Measurements from ENCODE around the gene CREBL2. TPM values are rescaled to one million over a fixed set of nuclear protein-coding genes. Genes with fewer than 3 reads are reported as not detected.
A peak's percentile ranks its signal among the peaks of the same experiment; 100 is the strongest.

CREBL2 gene
- total and polyA plus RNA-seq, 2 of the 13 experiments (the other 11 are each of a cell fraction or from before 2014, with no cell fraction given) = 6.9 to 8.4 TPM

- no peak; the same call in 1 of the 2 replicates for TF ChIP-seq ZNF264 (CRISPR knock-in tag; IDR thresholded peaks at IDR 0.05)
- no peak; the same call in 1 of the 2 replicates for TF ChIP-seq NR0B2 (CRISPR knock-in tag; IDR thresholded peaks at IDR 0.05)
- peak; percentile 60; the same call in 1 of the 2 replicates for TF ChIP-seq ARNTL (CRISPR knock-in tag; IDR thresholded peaks at IDR 0.05)
- TF ChIP-seq ZNF768 (CRISPR knock-in tag; IDR thresholded peaks at IDR 0.05) = peak; percentile 67; the same call in 1 of the 2 replicates
- no peak; the same call in 1 of the 2 replicates for TF ChIP-seq SIN3B (IDR thresholded peaks at IDR 0.05; ENCODE audit: low read length)
- no peak for TF ChIP-seq FOXM1 (CRISPR knock-in tag; IDR thresholded peaks at IDR 0.05)
- TF ChIP-seq ZNF605 (CRISPR knock-in tag; IDR thresholded peaks at IDR 0.05) = peak; percentile 93
- TF ChIP-seq TCF12 (IDR thresholded peaks at IDR 0.05) = no peak
- TF ChIP-seq TCF12 (CRISPR knock-in tag; IDR thresholded peaks at IDR 0.05) = no peak
- peak; percentile 78 for TF ChIP-seq FOXP4 (CRISPR knock-in tag; IDR thresholded peaks at IDR 0.05)
- TF ChIP-seq PREB (CRISPR knock-in tag; IDR thresholded peaks at IDR 0.05) = no peak
- no peak for TF ChIP-seq E2F5 (CRISPR knock-in tag; conservative IDR thresholded peaks at IDR 0.05)
- peak; percentile 97 for TF ChIP-seq ZNF362 (CRISPR knock-in tag; IDR thresholded peaks at IDR 0.05; ENCODE audit: borderline replicate concordance)
- TF ChIP-seq ZFX (CRISPR knock-in tag; IDR thresholded peaks at IDR 0.05; ENCODE audit: low read depth) = peak; percentile 95
- 0 out of 2 replicates have a peak, but pooled peaks have one; percentile 50 for TF ChIP-seq TBP (CRISPR knock-in tag; IDR thresholded peaks at IDR 0.05)
- no peak for TF ChIP-seq HHEX (CRISPR knock-in tag; IDR thresholded peaks at IDR 0.05)
- no peak for TF ChIP-seq ZNF160 (CRISPR knock-in tag; IDR thresholded peaks at IDR 0.05)
- peak; percentile 89 for TF ChIP-seq FOXK2 (IDR thresholded peaks at IDR 0.05)
- no peak for TF ChIP-seq CAMTA2 (CRISPR knock-in tag; IDR thresholded peaks at IDR 0.05; ENCODE audit: borderline replicate concordance)
- no peak for TF ChIP-seq CEBPB (IDR thresholded peaks at IDR 0.05; ENCODE audit: borderline replicate concordance, low read depth, low read length)
- TF ChIP-seq ZEB1 (IDR thresholded peaks at IDR 0.05; ENCODE audit: insufficient replicate concordance, low read depth) = no peak
- no peak for TF ChIP-seq ZNF562 (CRISPR knock-in tag; IDR thresholded peaks at IDR 0.05; ENCODE audit: borderline replicate concordance)
- TF ChIP-seq KDM2A (CRISPR knock-in tag; IDR thresholded peaks at IDR 0.05; ENCODE audit: borderline replicate concordance, low read depth) = peak; percentile 93
- no peak for TF ChIP-seq SRY (CRISPR knock-in tag; IDR thresholded peaks at IDR 0.05)
- 0 out of 2 replicates have a peak, but pooled peaks have one; percentile 39 for TF ChIP-seq DNMT3B (CRISPR knock-in tag; conservative IDR thresholded peaks at IDR 0.05)
- no peak for TF ChIP-seq ATRX (CRISPR knock-in tag; IDR thresholded peaks at IDR 0.05; ENCODE audit: borderline replicate concordance)
Measured at GRCh38 chr12:12611512-12612306, at the start of gene CREBL2 (continued).

Measured in HepG2 (cell line).